Pancreas (tissue), 10 donors: ENCODE measurements around the gene WRNIP1. TPM values are rescaled to one million over a fixed set of nuclear protein-coding genes. Genes with fewer than 3 reads are reported as not detected.

Source experiments
- ATAC-seq, 4 donors: fragments of 200-7000 bp; cut with Tn5 transposase; one replicate each; pipeline versions ENCODE4 v1.8.0 to v1.9.1; 2020; ENCODE audit warnings: mild to moderate bottlenecking in 4 of 4, moderate library complexity in 4 of 4
- DNase-seq, 6 donors: peaks; one replicate each; pipeline ENCODE4 v3.0.0-alpha.2; 2020
- FAIRE-seq: peaks from 2 replicates; lab custom pipeline; 2012; peaks lifted over from hg19 to GRCh38; lab: Jason Lieb, UNC
- H3K27ac ChIP-seq, 4 donors: fragments of 200-600 bp; sonication (generic); 1 replicate in 3 of 4; 2 replicates in 1 of 4; pipeline versions ENCODE4 v1.5.0 to v1.8.0; 2020
- H3K27me3 ChIP-seq, 4 donors: fragments of 200-600 bp; one replicate each; pipeline ENCODE4 v1.8.0; 2021
- H3K36me3 ChIP-seq, 3 donors: fragments of 200-600 bp; sonication (generic) in 1 of 3; one replicate each; pipeline versions ENCODE4 v1.5.0 to v1.8.0; 2020 to 2021
- H3K4me1 ChIP-seq, 3 donors: fragments of 200-600 bp; one replicate each; pipeline ENCODE4 v1.8.0; 2021
- H3K4me3 ChIP-seq, 4 donors: fragments of 200-600 bp; sonication (generic) in 2 of 4; one replicate each; pipeline versions ENCODE4 v1.5.0 to v1.8.0; 2020 to 2021
- H3K9me3 ChIP-seq, 4 donors: fragments of 200-600 bp; one replicate each; pipeline ENCODE4 v1.8.0; 2021
- WGBS, 2 donors: extraction: QIAGEN DNeasy Blood & Tissue Kit; methylation state at CpG; one replicate each; pipeline ENCODE4 v1.1.7; 2013; 5-methylcytosine and 5-hydroxymethylcytosine counted together
- intact Hi-C, 3 donors: fragments of 100-400 bp; cut with DNase I; formaldehyde crosslinking; loops; one replicate each; pipeline versions ENCODE4 v1.11.1 to v1.14.2; 2022
- polyA plus RNA-seq, 2 donors: library from polyadenylated mRNA; stranded (reverse); fragments of 200-250 nt; gene quantifications; one replicate each; pipeline ENCODE4 v1.2.3, GENCODE V29; 2013
- total RNA-seq, 6 donors: library from RNA; stranded (reverse); fragmentation: NEBNext Ultra II Directional in 4 of 6; extraction: Animal tissue kit (Norgen Biotek cat#: 25700) in 4 of 6; gene quantifications; one replicate each; pipeline versions ENCODE4 v1.2.1 to v1.2.4, GENCODE V29; 2021 to 2023
- TF ChIP-seq, protein P1 (sequence below), 4 donors: fragments of 200-600 bp; sonication (generic) in 3 of 4; IDR thresholded peaks; one replicate each; pipeline versions ENCODE4 v1.5.0 to v1.8.0; 2021; ENCODE audit warnings: antibody characterized with exemption in 4 of 4
- donor health status: healthy with polysubstance abuse.
- donor health status: DM: no; HTN: no; CAD: no; lungs with moderate emphysema.
- donor health status: DM: no; HTN: no; CAD: no.
- donor health status: control.
- donor health status: control.
- donor health status: Bipolar disorder and iron deficiency.
- donor health status: DM: yes; HTN: yes; CAD: no.
- donor health status: DM: no; HTN: no; CAD: no.
- donor health status: DM: no; HTN: no; CAD: no.
- donor health status: DM: yes; HTN: yes; CAD: no.

Gene WRNIP1
- total and polyA plus RNA-seq, 8 donors = 19.2 to 45.7 (median 23.8) TPM

DNA sequence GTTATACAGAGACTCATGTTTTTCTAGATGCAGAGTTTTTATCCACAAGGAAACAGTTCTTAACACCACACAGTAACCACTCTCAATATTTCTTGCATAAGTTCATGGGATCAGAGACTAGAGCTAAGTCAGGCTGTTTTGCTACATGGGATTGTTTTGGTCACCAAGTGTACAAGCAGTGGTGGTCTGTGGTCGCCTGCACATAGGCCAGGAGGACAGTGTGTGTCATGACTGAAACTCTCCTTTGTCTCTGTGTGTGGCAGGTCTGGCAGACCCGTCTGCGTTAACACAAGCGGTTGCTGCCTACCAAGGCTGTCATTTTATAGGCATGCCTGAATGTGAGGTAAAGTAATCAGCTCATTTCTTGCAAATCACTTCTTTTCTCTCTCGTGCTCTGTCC lies 18.9 kb downstream of the WRNIP1 start:
- TF ChIP-seq, protein P1, sequence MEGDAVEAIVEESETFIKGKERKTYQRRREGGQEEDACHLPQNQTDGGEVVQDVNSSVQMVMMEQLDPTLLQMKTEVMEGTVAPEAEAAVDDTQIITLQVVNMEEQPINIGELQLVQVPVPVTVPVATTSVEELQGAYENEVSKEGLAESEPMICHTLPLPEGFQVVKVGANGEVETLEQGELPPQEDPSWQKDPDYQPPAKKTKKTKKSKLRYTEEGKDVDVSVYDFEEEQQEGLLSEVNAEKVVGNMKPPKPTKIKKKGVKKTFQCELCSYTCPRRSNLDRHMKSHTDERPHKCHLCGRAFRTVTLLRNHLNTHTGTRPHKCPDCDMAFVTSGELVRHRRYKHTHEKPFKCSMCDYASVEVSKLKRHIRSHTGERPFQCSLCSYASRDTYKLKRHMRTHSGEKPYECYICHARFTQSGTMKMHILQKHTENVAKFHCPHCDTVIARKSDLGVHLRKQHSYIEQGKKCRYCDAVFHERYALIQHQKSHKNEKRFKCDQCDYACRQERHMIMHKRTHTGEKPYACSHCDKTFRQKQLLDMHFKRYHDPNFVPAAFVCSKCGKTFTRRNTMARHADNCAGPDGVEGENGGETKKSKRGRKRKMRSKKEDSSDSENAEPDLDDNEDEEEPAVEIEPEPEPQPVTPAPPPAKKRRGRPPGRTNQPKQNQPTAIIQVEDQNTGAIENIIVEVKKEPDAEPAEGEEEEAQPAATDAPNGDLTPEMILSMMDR (IDR thresholded peaks at IDR 0.05) = no peak
- Histone ChIP-seq H3K27me3 (no peaks in the 10 kb centered on the region), H3K9me3 (no peaks in the 10 kb centered on the region), H3K27ac (no peak overlapping the region), H3K36me3 (peaks cover 0 to 23% (median 7%) of the 10 kb centered on the region in 3 donors), H3K4me3 (no peak overlapping the region), H3K4me1 (peaks cover 0 to 3% (median 0%) of the 10 kb centered on the region in 3 donors)
- FAIRE-seq (no peak), DNase-seq (no peak), ATAC-seq (no peak)
- intact Hi-C loops = loop anchor here in 2 of 3 donors (10.0 kb wide), 2 partner anchors 131 to 151 kb away; no protein-coding TSS in a partner anchor
- whole genome bisulfite sequencing, 2 donors = 82 to 92% methylated on average over 5 of the region's 5 CpGs

DNA sequence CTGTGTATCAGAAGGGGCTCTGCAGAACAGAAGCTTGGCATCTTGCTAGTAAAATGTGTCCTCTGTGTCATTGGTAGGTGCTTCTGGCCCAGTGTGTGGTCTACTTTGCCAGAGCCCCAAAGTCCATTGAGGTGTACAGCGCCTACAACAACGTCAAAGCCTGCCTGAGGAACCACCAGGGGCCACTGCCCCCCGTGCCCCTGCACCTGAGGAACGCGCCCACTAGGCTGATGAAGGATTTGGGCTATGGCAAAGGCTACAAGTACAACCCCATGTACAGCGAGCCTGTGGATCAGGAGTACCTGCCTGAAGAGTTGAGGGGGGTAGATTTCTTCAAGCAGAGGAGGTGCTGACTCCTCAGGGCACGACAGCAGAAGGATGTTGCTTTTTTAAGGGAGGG lies 19.7 kb downstream of the WRNIP1 start:
- H3K4me3 ChIP-seq = no peak overlapping the region
- TF ChIP-seq, protein P1 (IDR thresholded peaks at IDR 0.05) = no peak
- no peak for ATAC-seq
- no peak for FAIRE-seq
- peaks cover 0 to 18% (median 7%) of the 10 kb centered on the region in 3 donors for H3K36me3 ChIP-seq
- DNase-seq = no peak
- intact Hi-C loops = loop anchor here in 2 of 3 donors (5.0 to 10.0 kb wide), 3 partner anchors 57 to 150 kb away; partner anchors contain the start of gene SERPINB1 (in 1 of the 2)
- H3K27ac ChIP-seq = no peak overlapping the region
- H3K9me3 ChIP-seq = no peaks in the 10 kb centered on the region
- H3K27me3 ChIP-seq = no peaks in the 10 kb centered on the region
- H3K4me1 ChIP-seq = peaks cover 0 to 4% (median 0%) of the 10 kb centered on the region in 3 donors
- WGBS, 2 donors = 93% methylated on average over 7 of the region's 7 CpGs

DNA sequence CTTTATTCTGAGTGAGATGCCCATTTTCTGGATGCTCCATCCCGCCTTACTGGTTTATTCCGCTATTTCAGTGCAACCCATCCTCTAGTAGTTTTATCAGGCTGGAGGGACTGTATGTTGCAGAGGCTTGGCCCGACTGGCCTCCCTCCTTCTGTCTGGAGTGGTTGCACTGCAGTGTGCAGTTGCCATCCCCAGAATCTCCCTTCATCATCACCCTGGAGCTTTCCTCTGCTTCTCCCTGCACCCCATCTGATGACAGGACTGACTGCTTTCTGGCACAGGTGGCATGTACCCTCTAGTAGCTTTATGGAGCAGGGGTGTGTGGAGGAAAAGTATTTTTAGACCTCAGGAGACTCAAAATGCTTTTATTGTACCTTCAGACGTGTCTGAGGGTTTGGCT lies 21.1 kb downstream of the WRNIP1 start:
- ATAC-seq (no peak), DNase-seq (no peak), FAIRE-seq (no peak)
- TF ChIP-seq, protein P1 (IDR thresholded peaks at IDR 0.05) = no peak
- Histone ChIP-seq H3K27me3 (no peaks in the 10 kb centered on the region), H3K4me3 (no peak overlapping the region), H3K27ac (no peak overlapping the region), H3K36me3 (peaks cover 0 to 5% (median 0%) of the 10 kb centered on the region in 3 donors), H3K4me1 (peaks cover 4 to 16% (median 8%) of the 10 kb centered on the region in 3 donors), H3K9me3 (no peaks in the 10 kb centered on the region)
- 68 to 71% methylated on average over 4 of the region's 4 CpGs for WGBS, 2 donors
- intact Hi-C loops = loop anchor here in 2 of 3 donors (5.0 to 10.0 kb wide), 3 partner anchors 56 to 149 kb away; partner anchors contain the start of gene SERPINB1 (in 1 of the 2)

DNA sequence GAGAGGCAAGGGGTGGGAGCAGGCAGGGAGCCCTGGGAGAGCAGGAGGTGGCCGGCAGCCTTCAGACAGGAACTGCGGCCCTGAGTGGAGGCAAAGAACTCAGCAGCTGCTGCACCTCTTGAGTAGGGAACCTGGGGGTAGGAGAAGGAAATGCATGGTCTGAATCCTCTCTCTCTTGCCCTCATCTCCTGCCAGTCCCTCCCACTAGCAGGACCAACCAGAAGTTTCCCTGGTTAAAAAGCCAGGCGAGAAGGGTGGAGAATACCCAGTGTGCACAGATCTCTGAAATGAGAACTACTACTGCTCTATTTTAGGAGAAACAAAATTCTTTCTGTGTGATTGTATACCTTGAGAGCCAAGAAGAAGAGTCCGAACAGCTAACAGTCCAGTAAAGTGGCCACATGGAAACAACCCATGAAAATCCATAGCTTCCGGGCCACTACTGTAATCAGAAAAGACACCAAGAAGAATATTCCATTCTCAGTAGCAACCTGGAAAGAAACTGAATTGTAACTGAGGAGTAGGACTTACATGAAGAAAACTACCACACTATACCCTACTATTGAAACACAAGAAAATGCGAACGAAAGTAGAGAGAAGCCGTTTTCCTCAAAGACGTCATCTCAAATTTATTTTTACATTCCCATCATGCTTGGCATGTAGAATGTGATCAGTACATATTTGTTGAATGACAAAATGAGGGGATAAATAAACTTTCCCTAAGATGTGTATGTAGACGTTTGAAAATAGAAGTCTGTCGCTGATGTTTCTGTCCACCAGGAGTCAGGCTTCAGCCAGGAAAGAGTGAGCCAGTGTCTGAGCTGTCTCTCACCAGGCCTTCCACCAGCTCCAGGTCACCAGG lies 25.6 kb downstream of the WRNIP1 start:
- Histone ChIP-seq H3K27ac (peak overlapping the region; percentile 40 to 90 (median 64)), H3K9me3 (no peaks in the 10 kb centered on the region), H3K36me3 (no peaks in the 10 kb centered on the region), H3K4me3 (peak overlapping the region in 1 of 4 donors; percentile 23), H3K4me1 (peaks cover 8 to 30% (median 8%) of the 10 kb centered on the region in 3 donors), H3K27me3 (no peaks in the 10 kb centered on the region)
- ATAC-seq (peak; percentile 89 to 95 (median 94)), FAIRE-seq (peak; percentile 68), DNase-seq (peak in 4 of 6 donors; percentile 65 to 82 (median 82))
- intact Hi-C loops = no loop called here
- TF ChIP-seq, protein P1 (IDR thresholded peaks at IDR 0.05) = peak; percentile 49 to 69 (median 58)
- WGBS, 2 donors = 19 to 21% methylated on average over 11 of the region's 11 CpGs
